Activated effector memory CD4-positive, alpha-beta T cell treated with anti-CD3 and anti-CD28 coated beads, Interleukin-2, amount 50 U/mL, for 16 hours (primary cell): ENCODE results near the gene LRFN4.
A peak's percentile ranks its signal among the peaks of the same experiment; 100 is the strongest.

Experiments
- DNase-seq: peaks from one replicate; pipeline ENCODE4 v3.0.0-alpha.2; 2020

LRFN4 gene

GRCh38 chr11:66845876-66846212 is 11.0 kb upstream of the LRFN4 start:
- no peak for DNase-seq

GRCh38 chr11:66846671-66847091 is 10.2 kb upstream of the LRFN4 start:
- no peak for DNase-seq

GRCh38 chr11:66847461-66848232 is 9.2 kb upstream of the LRFN4 start:
- DNase-seq: no peak

DNA sequence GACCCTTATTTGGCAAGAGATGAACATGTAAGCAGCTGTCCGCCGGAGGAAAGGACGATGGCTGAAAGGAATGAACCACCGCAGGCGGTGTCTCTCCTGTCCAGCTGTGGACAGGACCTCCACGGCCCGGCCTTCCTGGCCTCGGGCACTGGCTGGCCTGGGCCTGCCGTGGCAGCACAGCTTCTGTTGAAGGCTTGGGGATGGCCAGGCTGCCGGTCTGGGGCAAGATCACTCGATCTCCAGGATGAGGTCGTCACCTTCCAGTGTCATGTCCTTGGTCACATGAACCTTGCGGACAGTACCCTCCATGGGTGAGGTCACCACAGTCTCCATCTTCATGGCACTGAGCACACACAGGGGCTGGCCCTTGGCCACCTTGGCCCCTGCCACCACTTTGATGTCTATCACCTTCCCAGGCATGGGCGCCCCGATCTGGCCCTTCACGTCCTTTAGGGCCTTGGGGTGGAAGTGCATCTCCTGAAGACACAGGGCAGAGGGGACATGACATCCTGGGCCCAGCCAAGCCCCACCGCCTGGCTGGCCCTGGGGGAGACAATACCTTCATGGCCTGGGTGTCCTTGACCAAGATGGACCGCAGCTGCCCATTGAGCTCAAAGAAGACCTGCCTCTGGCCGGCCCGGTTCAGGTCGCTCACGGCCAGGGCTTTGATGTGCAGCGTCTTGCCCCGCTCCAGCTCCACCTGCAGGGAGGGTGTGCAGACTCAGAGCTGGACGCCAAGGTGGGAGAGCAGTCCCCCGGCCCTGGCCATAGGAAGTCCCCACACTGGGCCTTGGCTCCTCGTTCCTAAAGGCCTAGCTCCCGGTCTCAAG is 8.0 kb upstream of the LRFN4 start:
- DNase-seq: no peak

DNA sequence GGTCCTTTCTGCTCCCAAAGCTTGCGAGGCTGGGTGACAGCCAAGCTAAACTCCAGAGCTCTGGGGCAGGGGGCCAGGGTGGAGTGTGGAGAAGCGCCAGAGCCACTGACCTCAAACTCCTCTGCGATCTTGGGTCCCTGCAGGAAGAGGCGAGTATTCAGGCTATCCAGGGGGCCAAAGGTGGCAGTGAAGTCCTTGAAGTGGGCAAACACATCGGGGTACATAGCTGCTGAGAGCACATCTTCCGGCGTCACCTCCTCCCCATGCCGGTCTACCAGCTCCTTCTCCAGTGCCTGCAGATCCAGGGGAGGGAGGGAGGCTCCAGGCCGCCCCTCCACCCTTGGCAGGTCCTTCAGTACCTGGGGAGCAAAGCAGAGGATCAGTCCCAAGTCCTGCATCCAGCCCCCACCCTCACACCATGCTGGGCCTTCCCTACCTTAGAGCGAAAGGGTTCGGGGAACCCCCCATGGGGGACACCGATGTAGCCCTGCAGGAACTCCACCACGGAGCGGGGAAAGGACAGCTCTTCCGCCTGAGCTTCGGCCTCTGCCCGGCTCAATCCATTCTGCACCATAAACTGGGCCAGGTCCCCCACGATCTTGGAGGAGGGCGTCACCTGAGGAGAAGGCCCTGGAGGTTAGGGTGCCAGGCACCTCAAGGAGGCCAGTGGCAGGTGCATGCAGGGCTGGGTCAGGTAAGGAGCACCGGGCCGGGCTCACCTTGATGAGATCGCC is 7.2 kb upstream of the LRFN4 start:
- DNase-seq: peak; percentile 48

GRCh38 chr11:66850235-66850587 is 6.7 kb upstream of the LRFN4 start:
- DNase-seq: no peak

GRCh38 chr11:66850588-66851238 is 6.2 kb upstream of the LRFN4 start:
- peak; percentile 58 for DNase-seq

DNA sequence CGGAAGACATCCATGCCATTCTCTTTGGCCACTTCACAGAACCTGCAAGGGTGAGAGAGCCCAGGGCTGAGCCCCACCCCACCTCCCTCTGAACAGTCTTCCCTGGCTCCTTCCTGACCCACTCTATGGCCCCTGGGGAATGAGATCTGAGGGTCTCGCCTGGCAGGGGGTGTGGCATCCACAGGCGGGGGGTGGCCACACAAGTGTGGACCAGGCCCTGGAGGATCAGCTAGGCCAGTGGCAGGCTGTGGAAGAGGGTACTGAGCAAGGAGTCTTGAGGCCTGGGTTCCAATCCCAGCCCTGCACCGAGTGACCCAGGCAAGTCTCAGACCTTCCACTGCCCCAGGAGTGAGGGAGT is 5.6 kb upstream of the LRFN4 start:
- DNase-seq: peak; percentile 53

DNA sequence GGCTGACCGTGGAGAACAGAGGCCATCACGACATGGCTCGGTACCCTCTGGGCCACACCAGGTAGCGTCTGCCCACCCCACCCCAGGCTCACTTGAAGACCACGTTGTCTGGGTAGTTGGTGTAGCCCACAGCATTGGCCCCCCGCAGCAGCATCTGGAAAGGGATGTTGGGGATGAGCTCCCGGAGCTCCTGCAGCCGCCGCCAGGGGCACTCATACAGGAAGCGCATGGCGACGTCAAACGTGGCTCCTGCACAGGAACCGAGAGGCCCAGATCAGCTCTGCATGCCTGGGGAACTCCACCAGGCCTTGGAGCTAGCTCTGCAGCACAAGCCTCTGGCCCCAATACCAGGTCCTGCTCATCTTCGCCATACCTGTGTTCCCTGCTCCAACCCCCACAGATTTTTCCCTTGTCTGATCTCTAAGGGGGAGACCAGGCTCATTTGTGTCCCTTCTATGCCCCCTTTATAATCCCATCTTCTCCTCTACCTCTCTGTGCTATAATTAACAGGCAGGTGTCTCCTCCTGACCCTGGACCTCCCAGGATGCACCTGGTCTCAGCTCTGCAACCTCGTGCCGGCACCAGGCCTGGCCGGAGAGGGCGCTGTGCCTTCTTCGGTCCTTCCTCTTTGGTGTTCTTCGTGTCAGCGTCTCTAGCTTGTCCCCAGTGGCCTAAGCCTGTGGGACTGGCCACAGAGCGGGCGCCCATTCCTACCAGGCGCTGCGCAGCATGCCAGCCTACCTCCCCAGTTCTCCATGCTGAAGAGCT is 5.0 kb upstream of the LRFN4 start:
- DNase-seq: peak; percentile 69

DNA sequence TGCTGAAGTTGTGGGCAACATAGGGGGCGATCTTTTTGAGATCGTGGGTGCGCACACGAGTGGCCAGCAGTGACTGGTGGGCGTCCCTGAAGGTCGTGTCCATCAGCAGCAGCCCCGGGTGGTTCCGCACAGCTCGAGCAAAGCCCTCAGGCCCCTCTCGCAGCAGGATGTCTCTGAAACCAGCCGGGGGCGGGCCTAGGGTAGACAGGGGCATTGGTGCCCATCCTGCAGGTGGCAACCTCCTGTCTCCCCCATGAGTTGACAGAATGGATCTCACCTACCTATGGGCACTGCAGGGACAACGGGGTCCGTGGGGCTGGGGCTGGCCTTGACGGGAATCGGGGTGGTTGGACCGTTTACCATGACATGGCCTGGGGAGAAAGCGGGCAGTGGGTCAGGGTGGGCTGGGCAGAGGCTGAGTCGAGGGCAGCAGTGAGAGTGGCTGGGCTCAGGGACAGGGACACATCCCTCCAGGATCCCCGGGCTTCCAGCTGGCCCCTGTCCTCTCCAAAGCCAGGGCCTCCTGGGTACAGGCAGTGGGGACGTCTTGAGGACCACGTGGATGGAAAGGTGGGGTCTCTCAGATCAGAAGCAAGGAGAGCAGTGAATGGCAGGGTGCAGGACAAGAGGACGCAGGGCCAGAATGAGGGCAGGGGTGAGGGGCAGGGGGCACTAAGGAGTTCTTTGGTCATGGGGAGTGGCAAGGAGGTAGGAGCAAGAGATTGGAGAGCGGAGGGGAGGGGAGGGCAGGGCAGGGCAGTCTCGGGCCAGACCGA is 4.2 kb upstream of the LRFN4 start:
- DNase-seq: peak; percentile 53

GRCh38 chr11:66853242-66854229 is 3.3 kb upstream of the LRFN4 start:
- DNase-seq: peak; percentile 45

DNA sequence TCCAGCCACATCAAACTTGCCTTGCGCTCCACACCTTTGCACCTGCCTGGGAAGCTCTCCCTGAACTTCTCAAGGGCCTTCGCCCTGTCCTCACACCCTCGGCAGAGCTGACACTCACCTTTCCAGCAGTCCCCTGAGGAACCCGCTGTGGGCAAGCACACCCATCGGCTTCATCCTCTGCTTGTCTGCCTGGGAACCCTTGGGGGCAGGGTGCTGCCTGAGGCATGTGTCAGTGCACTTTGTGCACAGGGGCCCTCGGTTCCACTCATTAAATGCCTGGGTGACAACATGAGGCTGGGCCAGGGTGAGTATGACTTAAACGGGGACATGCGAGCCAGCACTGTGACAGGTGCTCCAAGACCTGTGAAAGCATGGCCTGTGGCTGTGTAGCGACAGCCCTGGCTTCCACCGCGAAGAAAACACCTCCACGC is 2.6 kb upstream of the LRFN4 start:
- DNase-seq: no peak

- DNase-seq: no peak
Observed at GRCh38 chr11:66854729-66855211, 2.1 kb upstream of the LRFN4 start.

DNA sequence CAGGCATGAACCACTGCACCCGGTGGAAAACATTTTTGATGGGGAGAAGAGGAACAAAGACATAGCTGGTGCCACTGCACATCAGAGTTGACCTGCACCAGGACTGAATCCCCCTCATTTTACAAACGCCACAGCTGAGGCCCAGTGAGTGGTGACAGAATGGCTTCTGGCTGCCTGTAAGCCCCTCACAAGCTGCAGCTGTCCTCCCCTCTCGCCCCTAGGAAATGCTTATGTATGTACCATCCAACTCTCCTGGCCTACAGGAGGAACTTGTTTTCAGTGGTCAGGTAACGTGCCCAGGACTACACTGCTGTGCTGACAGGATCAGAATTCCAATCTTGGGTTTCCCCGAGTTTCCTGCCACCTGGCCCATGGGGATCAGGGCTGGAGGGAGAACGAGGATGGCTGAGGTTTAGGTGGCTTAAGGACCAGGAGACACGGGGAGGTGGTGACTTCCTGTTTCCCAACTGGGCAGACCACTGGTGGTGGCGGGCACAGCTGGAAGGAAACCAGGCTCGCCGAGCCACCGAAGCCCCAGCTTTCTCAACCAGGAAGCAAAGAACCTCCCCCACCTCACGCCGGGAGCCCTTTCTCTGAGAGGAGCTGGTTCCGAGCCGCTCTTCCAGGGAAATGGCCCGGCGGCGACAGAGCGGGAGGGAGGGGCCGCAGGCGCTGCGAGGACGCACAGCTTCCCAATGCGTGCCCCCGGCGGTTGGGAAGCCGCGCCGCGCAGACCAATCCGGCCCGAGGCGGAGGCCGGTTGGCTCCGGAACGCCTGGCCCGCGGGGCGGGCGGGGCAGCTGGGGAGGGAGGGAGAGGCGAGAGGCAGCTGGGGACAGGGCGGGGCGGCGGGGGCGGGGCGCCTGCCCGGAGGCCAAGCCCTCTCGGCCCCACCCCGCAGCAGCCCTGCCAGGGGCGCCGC is 1.0 kb upstream of the LRFN4 start:
- DNase-seq: peak; percentile 94

DNA sequence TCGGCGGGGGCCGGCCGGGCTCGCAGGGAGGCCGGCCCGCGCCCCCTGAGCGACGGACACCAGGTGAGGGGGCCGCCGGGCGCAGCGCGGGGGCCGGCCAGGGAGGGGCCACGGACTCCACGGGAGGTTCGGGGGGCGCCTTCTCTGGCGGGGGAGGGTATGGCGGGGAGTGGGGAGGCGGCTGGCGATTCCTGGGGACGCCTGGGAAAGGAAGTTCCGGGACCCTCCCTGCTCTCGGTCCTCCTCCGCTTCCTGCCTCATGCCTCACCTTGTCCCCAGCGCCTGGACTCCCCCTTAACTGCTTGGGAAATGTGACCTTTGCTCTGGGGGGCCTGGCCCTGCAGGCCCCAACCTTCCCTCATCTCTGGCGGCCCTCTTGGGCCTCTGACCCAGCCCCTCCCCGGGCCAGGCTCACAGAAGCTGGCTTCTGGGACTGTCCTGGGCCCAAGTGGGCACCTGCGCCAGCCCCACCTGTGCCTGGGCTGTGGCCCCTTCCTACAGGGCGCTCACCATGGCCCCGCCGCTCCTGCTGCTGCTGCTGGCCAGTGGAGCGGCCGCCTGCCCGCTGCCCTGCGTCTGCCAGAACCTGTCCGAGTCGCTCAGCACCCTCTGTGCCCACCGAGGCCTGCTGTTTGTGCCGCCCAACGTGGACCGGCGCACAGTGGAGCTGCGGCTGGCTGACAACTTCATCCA is 516 bp downstream of the LRFN4 start:
- no peak for DNase-seq

DNA sequence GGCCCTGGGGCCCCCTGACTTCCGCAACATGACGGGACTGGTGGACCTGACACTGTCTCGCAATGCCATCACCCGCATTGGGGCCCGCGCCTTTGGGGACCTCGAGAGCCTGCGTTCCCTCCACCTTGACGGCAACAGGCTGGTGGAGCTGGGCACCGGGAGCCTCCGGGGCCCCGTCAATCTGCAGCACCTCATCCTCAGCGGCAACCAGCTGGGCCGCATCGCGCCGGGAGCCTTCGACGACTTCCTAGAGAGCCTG is 992 bp downstream of the LRFN4 start:
- DNase-seq: no peak

- no peak for DNase-seq
Observed at GRCh38 chr11:66858186-66858938, 1.5 kb downstream of the LRFN4 start.
